Epithelial cell of proximal tubule (primary cell): ENCODE results near the gene TNFSF11. TPM values are rescaled to one million over a fixed set of nuclear protein-coding genes. Genes with fewer than 3 reads are reported as not detected.

Experiments used
- DNase-seq: peaks from one replicate; pipeline ENCODE4 v3.0.0-alpha.2; 2011; ENCODE audit warnings: low read depth
- H3K4me3 ChIP-seq: 2 replicates; pipeline ENCODE4 v1.5.1; 2011; ENCODE audit warnings: low read depth, mild to moderate bottlenecking, low read length
- CTCF ChIP-seq: conservative IDR thresholded peaks from 2 replicates; pipeline ENCODE4 v1.5.1; 2012; ENCODE audit warnings: low read depth, mild to moderate bottlenecking, low read length
- total RNA-seq: library from RNA; depleted of rRNA; stranded (reverse); fragments of >200 nt; gene quantifications from 2 replicates; pipeline ENCODE4 v1.2.3, GENCODE V29; 2015

TNFSF11 gene
- total RNA-seq, 1 donor from 2014 or later = 1.8 TPM

GRCh38 chr13:42625611-42626010, 51.7 kb downstream of the TNFSF11 start:
- no peak for TF ChIP-seq CTCF
- no peak for DNase-seq
- H3K4me3 ChIP-seq = no peak overlapping the region

GRCh38 chr13:42626176-42626860, 52.4 kb downstream of the TNFSF11 start:
- no peak overlapping the region for H3K4me3 ChIP-seq
- DNase-seq = no peak
- TF ChIP-seq CTCF = no peak

GRCh38 chr13:42628666-42629065, 54.7 kb downstream of the TNFSF11 start:
- H3K4me3 ChIP-seq = no peak overlapping the region
- no peak for TF ChIP-seq CTCF
- no peak for DNase-seq

GRCh38 chr13:42631181-42631580, 57.2 kb downstream of the TNFSF11 start:
- TF ChIP-seq CTCF = no peak
- no peak for DNase-seq
- H3K4me3 ChIP-seq = no peak overlapping the region

- TF ChIP-seq CTCF = no peak
- DNase-seq = no peak
- no peak overlapping the region for H3K4me3 ChIP-seq
Measured at GRCh38 chr13:42633495-42633894, 59.5 kb downstream of the TNFSF11 start.

- DNase-seq = no peak
- no peak for TF ChIP-seq CTCF
- H3K4me3 ChIP-seq = no peak overlapping the region
Measured at GRCh38 chr13:42638101-42638500, 64.1 kb downstream of the TNFSF11 start.

- no peak overlapping the region for H3K4me3 ChIP-seq
- no peak for TF ChIP-seq CTCF
- no peak for DNase-seq
Measured at GRCh38 chr13:42638886-42639285, 64.9 kb downstream of the TNFSF11 start.
